GM19452 (cell line): ENCODE data around the gene MBNL3.
"Not testable (repeated sequence)": the region's sequence is repeated elsewhere in the genome, so short reads cannot be mapped to it uniquely, and the experiment has no call there.

Experiments
- ATAC-seq: cut with Tn5 transposase; IDR thresholded peaks from one replicate; pipeline ENCODE4 v1.9.1; 2021; ENCODE audit not compliant: unreplicated experiment

MBNL3 gene

GRCh38 chrX:132384301-132384700, 104.5 kb downstream of the MBNL3 start:
- no peak for ATAC-seq

- ATAC-seq: no peak
Measured at GRCh38 chrX:132382068-132382467, 106.8 kb downstream of the MBNL3 start.

DNA sequence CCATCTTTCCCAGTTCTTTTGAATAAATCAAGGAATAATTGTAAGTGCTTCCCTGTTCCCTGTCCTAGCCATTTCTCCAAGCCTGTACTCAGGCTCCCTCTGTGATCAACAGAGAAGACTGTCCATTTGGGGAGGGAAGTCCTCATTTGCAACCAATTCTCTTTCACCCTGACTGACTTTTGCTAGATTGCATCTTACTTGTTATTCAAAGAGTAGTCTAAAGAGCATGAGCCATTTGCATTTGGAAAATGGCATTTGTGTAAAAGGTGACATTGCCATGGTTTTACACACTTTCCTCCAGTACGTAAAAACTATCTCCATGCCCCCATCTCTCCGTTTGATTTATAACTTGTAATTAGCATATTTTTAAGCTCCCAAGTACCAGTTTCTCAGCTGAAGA, 110.6 kb downstream of the MBNL3 start:
- no peak for ATAC-seq

- no peak for ATAC-seq
Measured at GRCh38 chrX:132375941-132376340, 112.9 kb downstream of the MBNL3 start.

DNA sequence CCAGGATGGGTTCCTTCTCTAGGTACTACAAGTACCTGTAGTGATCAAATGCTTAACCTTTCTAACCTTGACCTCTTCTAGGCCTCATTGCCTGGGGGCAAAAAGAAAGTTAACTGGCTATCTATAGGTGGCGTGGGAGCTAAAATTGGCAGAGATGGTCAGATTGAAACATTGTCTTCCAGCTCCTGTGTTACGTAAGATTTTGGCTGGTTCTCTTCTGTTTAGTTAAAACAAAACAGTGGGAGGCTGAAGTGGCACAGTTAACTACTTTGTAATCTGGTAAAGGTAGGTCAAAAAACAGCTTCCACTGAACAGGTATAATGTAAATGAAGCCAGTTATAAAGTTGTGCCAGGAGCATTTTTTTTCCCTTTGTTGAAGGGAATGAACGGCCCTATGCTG, 115.2 kb downstream of the MBNL3 start:
- ATAC-seq: no peak

GRCh38 chrX:132369617-132370326, 119.1 kb downstream of the MBNL3 start:
- ATAC-seq: no peak

- no peak for ATAC-seq
Measured at GRCh38 chrX:132367984-132368383, 120.9 kb downstream of the MBNL3 start.

DNA sequence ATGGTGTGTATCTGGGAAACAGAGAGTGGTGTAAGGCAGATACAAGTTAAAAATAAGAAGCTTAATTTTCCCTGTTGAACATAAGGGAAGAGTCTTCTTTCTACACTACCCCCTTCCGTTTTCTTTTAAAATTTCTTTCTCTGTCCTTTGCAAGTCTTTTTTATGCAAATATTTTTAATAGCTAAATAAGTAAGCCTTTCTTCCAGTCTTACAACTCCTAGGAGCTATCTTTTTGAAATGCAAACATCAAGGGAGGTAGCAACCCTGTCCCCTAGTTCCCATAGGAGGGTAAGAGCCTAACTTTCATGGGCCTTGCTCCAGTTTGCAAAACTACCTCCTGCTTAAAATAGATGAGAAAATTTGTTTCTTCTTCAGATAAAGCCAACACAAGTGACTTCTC, 121.5 kb downstream of the MBNL3 start:
- no peak for ATAC-seq

GRCh38 chrX:132365490-132365889, 123.3 kb downstream of the MBNL3 start:
- ATAC-seq: no peak

GRCh38 chrX:132364313-132364712, 124.5 kb downstream of the MBNL3 start:
- no peak for ATAC-seq

- ATAC-seq: no peak
Measured at GRCh38 chrX:132353430-132353829, 135.4 kb downstream of the MBNL3 start.

- no peak for ATAC-seq
Measured at GRCh38 chrX:132336172-132336571, 152.7 kb downstream of the MBNL3 start.

- ATAC-seq: no peak
Measured at GRCh38 chrX:132333351-132333750, 155.5 kb downstream of the MBNL3 start.

DNA sequence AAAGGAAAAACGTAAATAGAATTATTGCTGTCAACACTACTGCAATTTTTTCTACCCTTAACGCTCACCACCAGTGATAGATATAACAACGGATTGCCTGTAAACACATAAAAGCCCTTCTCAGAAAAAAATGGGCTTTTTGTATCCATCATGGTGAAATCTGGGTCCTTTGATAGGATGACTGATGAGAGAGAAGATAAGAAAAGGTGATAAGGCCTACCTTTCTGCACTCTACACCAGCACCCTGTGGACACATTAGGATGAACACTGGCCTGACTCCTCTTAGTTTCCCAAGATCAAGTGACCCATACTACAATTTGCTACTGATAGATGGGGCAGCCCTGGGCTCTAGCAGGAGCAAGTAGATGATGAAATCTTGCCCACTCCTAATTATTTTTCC, 157.3 kb downstream of the MBNL3 start:
- ATAC-seq: no peak

GRCh38 chrX:132331000-132331399, 157.8 kb downstream of the MBNL3 start:
- ATAC-seq: no peak

DNA sequence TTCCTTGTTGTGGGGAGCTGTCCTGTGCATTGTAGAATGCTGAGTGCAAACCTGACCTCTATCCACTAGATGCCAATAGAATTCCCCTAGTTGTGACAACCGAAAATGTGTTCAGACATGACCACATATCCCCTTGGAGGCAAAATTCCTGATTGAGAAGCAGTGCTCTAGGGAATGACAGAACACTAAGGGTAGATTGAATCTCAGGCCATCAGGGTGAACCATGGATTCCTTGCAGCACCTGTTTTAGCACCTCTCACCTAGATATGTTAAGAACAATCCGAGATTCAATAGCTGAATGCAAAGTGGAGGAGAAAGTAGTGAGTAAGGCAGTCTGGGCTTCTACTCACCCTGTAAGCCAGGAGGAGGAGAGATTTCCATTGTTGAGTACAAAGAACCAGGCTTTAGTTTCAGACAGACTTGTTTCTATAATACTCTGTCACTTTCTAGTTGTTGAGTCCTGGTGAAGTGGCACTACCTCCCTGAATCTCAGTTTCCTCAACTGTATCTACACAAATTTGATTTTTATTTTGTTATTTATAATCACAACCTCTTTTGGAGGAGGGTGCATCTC, 158.6 kb downstream of the MBNL3 start:
- no peak for ATAC-seq

GRCh38 chrX:132326960-132327359, 161.9 kb downstream of the MBNL3 start:
- ATAC-seq: not testable (repeated sequence)
